ENCODE data around the gene CTU2. TPM values are rescaled to one million over a fixed set of nuclear protein-coding genes. Genes with fewer than 3 reads are reported as not detected.

The CTU2 gene
- total RNA-seq, 1 experiment from 2014 or later: 39.4 TPM

DNA sequence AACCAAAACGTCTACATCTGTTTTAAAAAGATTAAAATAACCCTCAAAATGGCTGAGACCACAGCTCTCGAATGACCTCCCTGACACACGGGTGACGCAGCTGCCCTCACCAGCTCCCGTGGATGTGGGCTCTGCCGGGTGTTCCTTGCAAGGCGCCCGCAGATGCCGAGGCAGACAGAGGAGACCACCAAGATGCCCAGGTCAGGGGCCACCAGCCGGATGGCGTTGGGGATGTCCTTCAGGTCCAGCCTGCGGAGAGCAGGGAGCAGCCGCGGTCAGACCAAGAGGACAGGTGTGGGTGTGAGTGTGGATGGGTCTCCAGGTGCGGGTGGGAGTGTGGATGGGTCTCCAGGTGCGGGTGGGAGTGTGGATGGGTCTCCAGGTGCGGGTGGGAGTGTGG lies 35.1 kb downstream of the CTU2 start:
- DNase-seq: no peak
- Histone ChIP-seq H4K20me1 (ENCODE audit: low read length) (no peaks in the 10 kb centered on the region), H3K36me3 (ENCODE audit: low read depth, low read length) (no peaks in the 10 kb centered on the region)

DNA sequence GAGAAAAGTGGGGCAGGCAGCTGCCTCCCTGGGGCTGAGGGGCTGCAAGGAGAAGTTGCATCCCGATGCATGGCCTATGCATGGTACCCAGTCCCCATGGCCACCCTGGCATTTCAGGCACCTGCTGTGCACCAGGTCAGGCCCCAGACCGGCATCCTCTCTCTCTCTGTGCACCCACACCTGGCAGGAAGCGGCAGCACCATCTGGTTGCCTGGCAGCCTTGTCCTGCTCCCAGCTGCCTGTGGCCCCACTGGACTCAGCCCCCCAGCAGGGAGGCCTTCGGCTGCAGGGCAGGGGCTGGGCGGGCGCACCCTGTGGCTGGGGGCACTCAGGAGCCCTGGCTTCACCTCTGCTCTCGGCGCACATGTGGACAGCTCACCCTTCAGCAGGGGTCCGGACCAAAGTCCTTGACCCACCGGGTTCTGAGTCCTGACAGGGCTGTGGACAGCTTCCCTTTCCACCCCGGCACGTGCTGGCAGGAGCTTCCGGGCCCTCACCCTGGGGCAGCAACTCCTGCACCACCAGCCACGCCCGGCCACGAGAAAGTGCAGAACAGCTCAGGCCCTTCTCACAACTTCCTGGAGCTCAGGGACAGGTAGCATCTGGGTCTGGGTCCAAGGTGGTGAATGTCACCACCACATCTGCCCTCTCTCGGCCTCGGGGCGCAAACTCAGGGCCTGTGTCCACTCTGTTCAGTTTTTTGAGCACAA lies 36.7 kb downstream of the CTU2 start:
- no peaks in the 10 kb centered on the region for H3K9me3 ChIP-seq (ENCODE audit: low read length)
- intact Hi-C loops (cut with micrococcal nuclease): no loop called here
- ATAC-seq: no peak
- TF ChIP-seq EZH2 (IDR thresholded peaks at IDR 0.05; ENCODE audit: low read length, unreplicated experiment) (no peak), EZH2phosphoT487 (IDR thresholded peaks at IDR 0.05; ENCODE audit: borderline replicate concordance, low read length) (no peak), CTCF (conservative IDR thresholded peaks at IDR 0.05; ENCODE audit: low read depth, low read length) (no peak)
- no peak overlapping the region for H3K4me3 ChIP-seq (ENCODE audit: low read length)
- H3K9ac ChIP-seq (ENCODE audit: low read length): no peak overlapping the region
- ChIA-PET POLR2A (ENCODE audit: unreplicated experiment) (no interaction called here), CTCF (interaction anchor here (0.7 kb wide), 1 partner anchor 67 kb away, joined by 3 read pairs; no protein-coding TSS in a partner anchor)
- no peaks in the 10 kb centered on the region for H3K4me1 ChIP-seq (ENCODE audit: insufficient read depth, low read length)
- BruUV-seq (replicated peaks): no TSS peak
- no peak overlapping the region for H3K4me2 ChIP-seq (ENCODE audit: low read length)
- no peak overlapping the region for H3K27ac ChIP-seq (ENCODE audit: low read length)
- H3F3A ChIP-seq (ENCODE audit: low read length, unreplicated experiment): no peaks in the 10 kb centered on the region
- no peaks in the 10 kb centered on the region for H3K36me3 ChIP-seq (ENCODE audit: low read depth, low read length)
- no peak overlapping the region for H2AFZ ChIP-seq (ENCODE audit: low read length)
- no peaks in the 10 kb centered on the region for H3K9me2 ChIP-seq (replicated peaks; ENCODE audit: low read length)
- H3K79me2 ChIP-seq (ENCODE audit: low read length): no peaks in the 10 kb centered on the region
- DNase-seq: no peak
- no peaks in the 10 kb centered on the region for H3K27me3 ChIP-seq (ENCODE audit: low read length)
- H4K20me1 ChIP-seq (ENCODE audit: low read length): no peaks in the 10 kb centered on the region

More for the DNA sequence above, 35.1 kb downstream of the CTU2 start:
- H3K27ac ChIP-seq (ENCODE audit: low read length): no peak overlapping the region
- no peak overlapping the region for H3K9ac ChIP-seq (ENCODE audit: low read length)
- POLR2A ChIA-PET (ENCODE audit: unreplicated experiment): no interaction called here
- CTCF ChIA-PET: no interaction called here
- no peaks in the 10 kb centered on the region for H3K9me3 ChIP-seq (ENCODE audit: low read length)
- H2AFZ ChIP-seq (ENCODE audit: low read length): no peak overlapping the region
- TF ChIP-seq EZH2phosphoT487 (IDR thresholded peaks at IDR 0.05; ENCODE audit: borderline replicate concordance, low read length) (no peak), CTCF (conservative IDR thresholded peaks at IDR 0.05; ENCODE audit: low read depth, low read length) (no peak), EZH2 (IDR thresholded peaks at IDR 0.05; ENCODE audit: low read length, unreplicated experiment) (no peak)
- H3K4me2 ChIP-seq (ENCODE audit: low read length): no peak overlapping the region
- no peaks in the 10 kb centered on the region for H3K79me2 ChIP-seq (ENCODE audit: low read length)
- no peaks in the 10 kb centered on the region for H3K9me2 ChIP-seq (replicated peaks; ENCODE audit: low read length)
- no peaks in the 10 kb centered on the region for H3K27me3 ChIP-seq (ENCODE audit: low read length)
- no peak for ATAC-seq
- no TSS peak for BruUV-seq (replicated peaks)
- no peaks in the 10 kb centered on the region for H3K4me1 ChIP-seq (ENCODE audit: insufficient read depth, low read length)
- no peaks in the 10 kb centered on the region for H3F3A ChIP-seq (ENCODE audit: low read length, unreplicated experiment)
- intact Hi-C loops (cut with micrococcal nuclease): no loop called here
- no peak overlapping the region for H3K4me3 ChIP-seq (ENCODE audit: low read length)
